CD4-positive, alpha-beta T cell treated with Interleukin-15 for 1 hour (primary cell): ENCODE data around the gene SNX27.

Experiments used
- DNase-seq: peaks from one replicate; pipeline ENCODE4 v3.0.0-alpha.2; 2020

SNX27 gene

GRCh38 chr1:151706464-151707415, 94.9 kb downstream of the SNX27 start:
- DNase-seq: no peak

GRCh38 chr1:151707541-151708065, 95.8 kb downstream of the SNX27 start:
- no peak for DNase-seq

DNA sequence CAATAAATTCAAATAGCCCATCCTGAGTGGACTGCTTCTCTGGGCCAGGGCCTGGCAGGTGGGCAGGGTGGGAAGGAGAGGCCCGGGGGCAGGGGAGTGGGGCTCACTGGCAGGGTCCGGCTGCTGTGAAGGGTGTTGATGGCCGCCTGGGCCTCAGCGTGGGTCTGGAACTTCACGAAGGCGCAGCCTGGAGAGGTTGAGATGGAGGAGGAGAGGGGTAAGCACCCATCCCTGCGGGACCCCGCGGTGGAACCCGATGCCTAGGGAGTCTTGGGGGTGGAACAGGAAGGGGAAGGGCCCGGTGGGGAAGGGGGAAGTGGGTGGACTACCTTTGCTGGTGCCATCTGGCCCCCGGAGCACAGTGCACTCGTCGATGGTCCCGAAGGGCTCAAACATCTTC, 97.0 kb downstream of the SNX27 start:
- no peak for DNase-seq

- peak; percentile 26 for DNase-seq
Observed at GRCh38 chr1:151710187-151710840, 98.5 kb downstream of the SNX27 start.

- DNase-seq: no peak
Observed at GRCh38 chr1:151711044-151711800, 99.4 kb downstream of the SNX27 start.

GRCh38 chr1:151711951-151712350, 100.1 kb downstream of the SNX27 start:
- no peak for DNase-seq

DNA sequence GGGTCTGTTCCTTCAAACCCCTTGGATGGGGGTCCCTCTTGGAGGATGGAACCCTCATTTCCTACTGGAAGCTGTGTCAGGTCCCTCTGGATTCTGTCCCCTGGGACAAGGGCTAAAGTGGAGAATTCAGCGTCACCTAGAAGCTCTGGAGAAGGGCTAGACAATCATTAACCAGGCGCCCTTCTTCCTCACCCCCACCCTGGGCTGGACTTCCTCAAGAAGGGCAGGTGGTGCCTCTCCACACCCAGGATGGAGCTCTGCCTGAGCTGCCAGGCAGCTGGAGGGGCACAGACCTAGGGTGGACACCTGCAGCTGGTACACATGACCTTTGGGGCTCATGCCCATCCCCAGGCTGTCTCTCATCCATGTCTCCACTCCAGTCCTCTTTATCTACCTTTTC, 101.2 kb downstream of the SNX27 start:
- DNase-seq: no peak

DNA sequence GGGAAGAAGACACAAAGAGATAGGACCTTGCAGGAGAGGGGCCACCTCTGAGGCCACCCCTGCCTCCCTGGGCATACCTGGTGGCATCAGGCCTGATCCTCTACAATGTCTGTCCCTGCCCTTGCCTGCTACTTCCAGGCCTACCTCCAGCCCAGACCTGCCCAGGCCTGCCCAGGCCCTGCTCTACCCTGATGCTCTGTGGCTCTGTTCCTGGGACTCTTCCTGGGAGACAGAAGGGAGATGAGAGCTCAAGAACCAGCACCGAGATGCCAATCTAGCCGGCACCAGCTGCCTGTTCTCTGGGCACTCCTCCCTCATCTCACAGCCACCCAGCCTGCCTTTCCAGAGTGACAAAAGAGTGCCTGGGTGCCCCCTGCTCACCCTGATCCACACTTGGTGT, 102.0 kb downstream of the SNX27 start:
- no peak for DNase-seq

DNA sequence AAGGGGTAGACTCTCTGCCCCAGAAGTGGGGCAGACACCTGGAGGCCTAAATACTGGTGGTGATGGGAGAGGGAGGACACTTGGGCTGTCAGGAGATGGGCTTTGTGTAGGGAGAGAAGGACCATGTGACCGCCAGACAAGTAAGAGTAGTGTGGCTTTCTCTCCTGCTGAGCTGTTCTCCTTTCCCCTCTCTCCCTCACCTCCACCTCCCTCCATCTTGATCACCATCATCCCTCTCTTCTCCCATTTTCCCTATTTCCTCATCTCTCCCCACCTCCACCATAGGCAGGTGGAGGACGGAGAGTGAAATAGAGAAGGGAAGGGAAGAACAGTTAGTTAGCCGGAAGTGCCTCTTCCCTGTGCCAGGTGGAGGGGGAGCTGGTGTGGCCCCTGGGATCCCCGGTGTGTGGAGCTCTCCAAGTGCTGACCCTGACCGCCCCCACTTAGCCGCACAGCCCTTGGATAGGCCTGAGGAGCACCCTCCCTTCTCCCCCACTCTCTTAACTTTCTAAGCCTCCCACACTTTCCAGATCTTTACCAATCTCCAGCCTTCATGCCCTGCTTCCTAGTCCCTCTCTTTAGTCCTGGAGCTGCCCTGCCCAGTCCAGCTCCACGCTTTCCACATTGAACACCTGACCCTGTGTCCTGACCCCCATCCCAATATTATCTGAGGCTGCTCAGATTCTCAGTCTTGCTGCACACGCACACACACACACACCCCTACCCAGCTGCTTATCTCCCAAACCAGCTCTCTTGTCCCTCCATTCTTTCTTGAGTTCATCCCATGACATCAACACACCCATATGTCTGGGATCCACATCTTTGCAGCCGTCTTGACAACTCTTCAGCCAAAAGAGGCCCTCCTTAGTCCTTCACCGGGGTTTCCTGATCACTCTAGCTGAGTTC, 103.2 kb downstream of the SNX27 start:
- no peak for DNase-seq

DNA sequence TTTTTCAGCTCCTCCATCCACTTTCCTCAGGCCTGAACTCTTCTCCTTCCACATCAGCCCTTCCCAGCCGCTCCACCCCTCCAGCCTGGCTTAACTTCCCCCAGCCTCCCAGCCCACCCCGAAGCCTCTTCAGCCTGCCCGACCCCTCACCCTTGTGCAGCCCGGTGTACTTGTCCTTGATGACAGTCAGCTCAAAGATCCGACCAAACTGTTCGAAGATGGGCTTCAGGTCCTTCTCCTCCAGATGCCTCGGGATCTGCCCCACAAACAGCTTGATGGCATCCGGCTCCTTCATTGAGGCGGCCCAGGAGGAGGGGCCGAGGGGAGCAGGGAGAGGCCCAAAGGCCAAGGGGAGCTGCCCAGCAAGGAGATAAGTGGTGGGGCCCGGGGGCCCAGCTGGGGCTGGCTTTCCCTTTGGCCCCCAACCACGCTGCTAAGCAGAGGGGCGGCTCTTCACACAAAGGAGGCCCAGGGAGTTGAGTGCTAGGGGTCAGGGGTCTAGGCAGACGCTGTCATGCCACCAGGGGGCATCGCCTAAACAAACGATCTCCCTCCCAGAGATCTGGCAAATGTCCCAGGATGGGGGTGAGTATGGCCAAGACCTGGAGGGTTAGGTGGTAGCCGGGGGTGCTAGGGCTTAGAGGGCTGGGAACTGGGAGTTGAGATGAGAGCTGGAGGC, 104.0 kb downstream of the SNX27 start:
- no peak for DNase-seq

GRCh38 chr1:151716405-151716762, 104.5 kb downstream of the SNX27 start:
- DNase-seq: no peak

DNA sequence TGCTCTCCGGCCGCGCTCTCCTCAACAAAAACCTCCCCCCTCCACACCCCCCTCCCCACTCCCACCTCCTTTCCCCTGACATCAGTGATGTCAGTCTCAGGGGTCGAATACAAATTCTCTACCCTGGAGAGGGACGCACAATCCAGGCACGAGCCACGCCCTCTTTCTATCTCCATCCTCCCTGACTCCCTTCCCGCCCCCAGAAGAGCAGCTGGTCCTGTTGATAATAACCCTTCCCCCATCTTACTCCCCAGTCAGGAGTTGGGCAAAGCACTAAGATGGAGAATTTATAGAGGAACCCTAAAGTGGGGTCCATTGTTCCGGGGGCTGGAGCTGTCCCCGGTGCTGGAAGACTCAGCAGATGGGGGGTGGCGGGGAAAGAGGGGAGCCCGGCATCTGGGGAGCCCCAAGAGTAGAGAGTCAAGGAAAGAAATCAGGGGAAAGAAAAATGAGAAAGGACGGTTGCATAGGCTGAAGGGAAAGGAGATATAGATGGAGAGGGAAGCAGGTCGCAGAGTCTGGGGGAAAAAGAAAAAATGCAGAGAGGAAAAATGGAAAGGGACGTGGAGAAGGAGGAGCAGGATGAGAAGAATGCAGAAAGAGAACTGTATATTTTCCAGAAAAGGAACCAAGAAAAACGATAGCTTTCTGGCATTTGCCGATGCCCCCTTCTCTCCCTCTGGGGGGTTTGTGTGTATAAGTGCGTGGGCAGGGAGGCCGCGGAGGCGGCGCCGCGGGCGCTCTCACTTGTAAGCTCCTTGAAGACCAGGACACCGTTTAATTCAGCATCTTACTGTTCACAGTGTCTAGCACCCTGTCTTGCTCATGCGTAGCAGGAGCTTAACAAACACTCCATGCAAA, 105.2 kb downstream of the SNX27 start, which contains the start of gene CELF3:
Gene CELF3 (minus strand): TSS at position 33 of the 861 bp plus-strand sequence. CDS start 783 bp downstream, outside the sequence.
- DNase-seq: no peak

GRCh38 chr1:151718011-151718431, 106.2 kb downstream of the SNX27 start:
- DNase-seq: no peak

GRCh38 chr1:151718666-151719065, 106.8 kb downstream of the SNX27 start:
- no peak for DNase-seq

DNA sequence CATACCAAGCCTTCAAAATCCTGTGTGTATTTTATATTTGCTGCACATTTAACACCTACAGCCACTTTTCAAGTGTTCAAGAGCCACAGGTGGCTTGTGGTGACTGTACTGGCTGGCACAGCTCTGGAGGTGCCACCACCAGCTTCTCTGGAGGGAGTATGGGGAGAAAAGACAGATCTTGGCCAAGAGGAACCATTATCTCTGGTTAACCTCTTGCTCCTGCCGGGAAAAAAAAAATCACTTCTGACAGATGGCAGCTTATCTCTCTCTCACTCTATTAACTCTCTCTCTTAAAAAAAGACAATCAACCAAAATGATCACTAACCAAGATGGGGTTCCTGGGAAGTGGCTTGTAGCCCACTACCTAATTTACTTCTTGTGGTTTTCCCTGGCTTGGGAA, 108.3 kb downstream of the SNX27 start:
- no peak for DNase-seq

DNA sequence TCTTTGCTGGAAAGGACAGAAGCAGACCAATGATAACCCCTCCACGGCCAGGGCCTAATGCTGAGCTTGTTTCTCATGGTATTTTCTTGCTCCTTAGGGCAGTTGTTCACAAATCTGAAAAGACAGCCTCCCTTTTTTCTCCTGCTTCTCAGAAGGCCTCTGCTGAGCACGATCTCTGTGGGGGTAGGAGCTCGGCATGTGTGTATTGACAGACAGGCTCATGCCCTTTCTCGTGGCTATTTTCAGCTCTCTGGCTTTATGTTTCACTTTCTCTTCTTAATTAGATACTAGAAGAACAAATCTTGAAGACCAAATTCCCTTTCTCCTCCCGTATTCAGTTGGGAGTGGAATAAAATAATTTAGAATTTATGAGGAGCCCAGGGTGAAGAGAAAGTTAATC, 108.7 kb downstream of the SNX27 start:
- no peak for DNase-seq

DNA sequence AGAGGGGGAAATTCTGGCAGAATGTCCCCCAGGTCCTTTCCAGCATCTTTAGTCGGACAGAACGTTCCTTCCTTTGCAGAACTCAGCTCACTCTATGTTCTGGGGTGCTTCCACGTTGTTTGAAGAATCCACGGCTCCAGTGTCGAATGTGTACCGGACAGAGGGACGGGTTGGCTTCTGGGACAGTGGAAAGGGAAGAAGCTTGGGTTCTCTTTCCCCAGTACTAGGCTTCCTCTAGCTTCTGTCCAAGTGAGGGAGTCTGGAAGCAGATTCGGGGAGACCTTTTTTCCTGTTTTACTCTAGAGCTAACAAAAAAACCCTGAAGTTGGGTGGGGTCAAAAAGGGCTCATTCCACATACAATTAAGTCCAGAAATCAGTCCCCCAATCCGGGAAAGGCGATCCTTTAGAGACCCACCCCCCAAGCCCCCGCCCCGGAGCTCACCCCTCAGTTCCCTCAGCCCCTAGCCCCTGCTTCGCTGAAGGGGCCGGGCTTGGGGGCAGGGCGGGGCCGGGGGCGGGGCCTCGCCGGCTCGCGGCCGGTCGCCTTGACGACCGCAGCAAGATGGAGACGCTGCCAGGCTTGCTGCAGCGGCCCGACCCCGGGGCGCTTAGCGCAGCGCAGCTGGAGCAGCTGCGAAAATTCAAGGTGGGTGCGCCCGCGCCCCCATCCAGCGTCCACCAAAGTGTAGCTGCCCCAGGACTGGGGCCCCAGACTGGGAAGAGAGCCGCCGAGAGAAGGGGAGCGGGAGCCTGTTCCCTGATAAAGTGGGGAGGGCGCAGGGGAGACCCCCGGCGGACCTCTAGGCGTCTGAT, 109.3 kb downstream of the SNX27 start, which contains the start of gene RIIAD1:
Gene RIIAD1 (plus strand): TSS at position 549 of the 814 bp plus-strand sequence. CDS start 15 bp downstream, at position 564.
- DNase-seq: peak; percentile 56

DNA sequence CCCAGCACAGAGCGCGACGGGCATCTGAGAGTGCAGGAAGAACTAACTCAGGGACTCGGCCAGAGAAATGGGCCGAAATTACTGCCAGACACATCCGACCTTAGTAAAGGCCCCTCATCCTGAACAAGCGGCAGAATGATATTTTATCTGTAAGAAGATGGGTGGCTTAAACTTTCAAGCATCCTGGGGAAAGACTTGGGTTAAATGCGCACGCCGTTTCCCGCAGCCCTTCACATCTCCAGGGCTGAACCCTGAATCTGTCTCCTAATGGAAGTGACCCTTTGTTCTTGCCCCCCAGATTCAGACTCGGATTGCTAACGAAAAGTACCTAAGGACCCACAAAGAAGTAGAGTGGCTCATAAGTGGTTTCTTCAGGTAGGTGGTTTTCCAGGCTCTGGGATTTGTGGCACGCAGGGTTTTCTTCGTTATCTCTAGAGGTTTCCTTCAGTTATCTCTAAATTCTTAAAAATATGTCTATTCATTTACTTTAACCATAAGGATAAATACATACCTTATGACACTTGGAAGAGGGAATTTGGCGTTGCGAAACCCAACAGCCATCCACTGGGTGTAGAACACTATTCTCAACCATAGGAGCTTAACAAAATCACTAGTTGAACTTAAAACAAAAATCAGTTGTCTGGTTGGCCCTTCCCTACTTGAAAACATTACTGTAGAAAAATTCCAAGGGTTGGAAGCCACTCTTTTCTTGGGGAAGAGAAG, 110.1 kb downstream of the SNX27 start:
- DNase-seq: no peak
